NCI-H226 (cell line): ENCODE data around the gene ASGR2.
"Not testable (repeated sequence)": the region's sequence is repeated elsewhere in the genome, so short reads cannot be mapped to it uniquely, and the experiment has no call there.

ENCODE experiments used
- DNase-seq: peaks from one replicate; pipeline ENCODE4 v3.0.0-alpha.2; 2015

The ASGR2 gene

GRCh38 chr17:7123844-7124243 is 9.2 kb upstream of the ASGR2 start:
- DNase-seq: no peak

GRCh38 chr17:7122381-7122780 is 7.8 kb upstream of the ASGR2 start:
- no peak for DNase-seq

GRCh38 chr17:7120635-7121034 is 6.0 kb upstream of the ASGR2 start:
- not testable (repeated sequence) for DNase-seq

GRCh38 chr17:7120123-7120522 is 5.5 kb upstream of the ASGR2 start:
- no peak for DNase-seq

GRCh38 chr17:7119314-7119713 is 4.7 kb upstream of the ASGR2 start:
- DNase-seq: no peak

GRCh38 chr17:7114875-7115614 is 423 bp upstream of the ASGR2 start:
- no peak for DNase-seq

- DNase-seq: no peak
These were observed 1.1 kb downstream of the ASGR2 start for GRCh38 chr17:7113273-7114071.

- DNase-seq: no peak
These were observed 2.0 kb downstream of the ASGR2 start for GRCh38 chr17:7112510-7113108.

- DNase-seq: no peak
These were observed 2.7 kb downstream of the ASGR2 start for GRCh38 chr17:7111784-7112509.

GRCh38 chr17:7110617-7111306 is 3.9 kb downstream of the ASGR2 start:
- DNase-seq: no peak

- no peak for DNase-seq
These were observed 4.9 kb downstream of the ASGR2 start for GRCh38 chr17:7109461-7110322.

- DNase-seq: no peak
These were observed 5.6 kb downstream of the ASGR2 start for GRCh38 chr17:7108981-7109380.

- DNase-seq: no peak
These were observed 6.1 kb downstream of the ASGR2 start for GRCh38 chr17:7108560-7108925.

- DNase-seq: no peak
These were observed 6.6 kb downstream of the ASGR2 start for GRCh38 chr17:7107795-7108559.

- no peak for DNase-seq
These were observed 7.4 kb downstream of the ASGR2 start for GRCh38 chr17:7107012-7107754.

GRCh38 chr17:7102421-7102820 is 12.2 kb downstream of the ASGR2 start:
- DNase-seq: no peak

- no peak for DNase-seq
These were observed 13.1 kb downstream of the ASGR2 start for GRCh38 chr17:7101531-7101930.

GRCh38 chr17:7100641-7101379 is 13.8 kb downstream of the ASGR2 start:
- DNase-seq: not testable (repeated sequence)

- no peak for DNase-seq
These were observed 15.7 kb downstream of the ASGR2 start for GRCh38 chr17:7098802-7099459.
